Neuronal stem cell (in vitro differentiated cells): ENCODE results near the gene GPR135.

Experiments
- DNase-seq: peaks from one replicate; pipeline ENCODE4 v3.0.0-alpha.2; 2013; ENCODE audit warnings: low spot score
- H2AFZ ChIP-seq: one replicate; pipeline ENCODE4 v1.6.1; 2013; ENCODE audit warnings: mild to moderate bottlenecking, low read length, inconsistent platforms
- H2AK5ac ChIP-seq: 2 replicates; pipeline ENCODE4 v1.6.1; 2013; ENCODE audit warnings: low read depth, mild to moderate bottlenecking, inconsistent platforms, low read length, moderate library complexity, mixed read lengths
- H2BK120ac ChIP-seq: 2 replicates; pipeline ENCODE4 v1.6.1; 2013; ENCODE audit warnings: low read depth, mild to moderate bottlenecking, inconsistent platforms, low read length, moderate library complexity, mixed read lengths
- H2BK12ac ChIP-seq: one replicate; pipeline ENCODE4 v1.6.1; 2013; ENCODE audit warnings: low read length, inconsistent platforms
- H2BK15ac ChIP-seq: 2 replicates; pipeline ENCODE4 v1.6.1; 2013; ENCODE audit warnings: mild to moderate bottlenecking, low read length, inconsistent platforms, mixed read lengths
- H2BK5ac ChIP-seq: one replicate; pipeline ENCODE4 v1.6.1; 2013; ENCODE audit warnings: inconsistent platforms, mild to moderate bottlenecking, low read length, moderate library complexity
- H3K14ac ChIP-seq: one replicate; pipeline ENCODE4 v1.6.1; 2013; ENCODE audit warnings: low read length, inconsistent platforms
- H3K18ac ChIP-seq: 2 replicates; pipeline ENCODE4 v1.6.1; 2013; ENCODE audit warnings: low read length, inconsistent platforms
- H3K23ac ChIP-seq: 2 replicates; pipeline ENCODE4 v1.6.1; 2013; ENCODE audit warnings: low read depth, mild to moderate bottlenecking, mixed read lengths, low read length, inconsistent platforms; ENCODE audit not compliant: poor library complexity
- H3K27ac ChIP-seq: replicated peaks from 3 replicates; pipeline ENCODE4 v1.5.1; 2013; ENCODE audit warnings: low read length, inconsistent platforms
- H3K27me3 ChIP-seq, 3 experiments: 2 replicates each; pipeline ENCODE4 v1.6.1; 2013; ENCODE audit warnings: low read length in 3 of 3, mild to moderate bottlenecking in 2 of 3, inconsistent platforms in 1 of 3, low read depth in 1 of 3, mixed read lengths in 1 of 3, moderate library complexity in 1 of 3; ENCODE audit not compliant: control insufficient read depth in 3 of 3, insufficient read depth in 3 of 3
- H3K36me3 ChIP-seq, 2 donors: replicated peaks in 1 of 2; 2 replicates each; pipeline ENCODE4 v1.6.1; 2013; ENCODE audit warnings: low read length in 2 of 2; ENCODE audit not compliant: control insufficient read depth in 2 of 2, insufficient read depth in 2 of 2
- H3K4ac ChIP-seq: 2 replicates; pipeline ENCODE4 v1.6.1; 2013; ENCODE audit warnings: inconsistent platforms, mild to moderate bottlenecking, low read length, moderate library complexity
- H3K4me1 ChIP-seq, 2 donors: 1 replicate in 1 of 2; 2 replicates in 1 of 2; pipeline ENCODE4 v1.6.1; 2013; ENCODE audit warnings: low read length in 2 of 2, low read depth in 1 of 2; ENCODE audit not compliant: control insufficient read depth in 2 of 2, insufficient read depth in 1 of 2
- H3K4me2 ChIP-seq: one replicate; pipeline ENCODE4 v1.6.1; 2013; ENCODE audit warnings: mild to moderate bottlenecking, low read length, inconsistent platforms; ENCODE audit not compliant: insufficient read depth, poor library complexity, severe bottlenecking
- H3K4me3 ChIP-seq, 2 donors: 2 replicates each; pipeline ENCODE4 v1.5.1; 2013; ENCODE audit warnings: low read length in 2 of 2, mild to moderate bottlenecking in 2 of 2, inconsistent platforms in 1 of 2, moderate library complexity in 1 of 2
- H3K79me1 ChIP-seq: one replicate; pipeline ENCODE4 v1.6.1; 2013; ENCODE audit warnings: low read depth, mild to moderate bottlenecking, inconsistent platforms, low read length, moderate library complexity
- H3K9ac ChIP-seq: one replicate; pipeline ENCODE4 v1.6.1; 2013; ENCODE audit warnings: mild to moderate bottlenecking, low read depth, low read length, inconsistent platforms; ENCODE audit not compliant: poor library complexity
- H3K9me3 ChIP-seq, 2 donors: replicated peaks in 1 of 2; 2 replicates each; pipeline versions ENCODE3 to v1.6.1; 2013; ENCODE audit warnings: low read length in 2 of 2, mild to moderate bottlenecking in 2 of 2, inconsistent platforms in 1 of 2, low read depth in 1 of 2, mixed read lengths in 1 of 2, moderate library complexity in 1 of 2; ENCODE audit not compliant: control insufficient read depth in 2 of 2, insufficient read depth in 1 of 2
- H4K8ac ChIP-seq: one replicate; pipeline ENCODE4 v1.6.1; 2013; ENCODE audit warnings: low read depth, mild to moderate bottlenecking, inconsistent platforms, low read length, moderate library complexity
- H4K91ac ChIP-seq: one replicate; pipeline ENCODE4 v1.6.1; 2013; ENCODE audit warnings: low read length, low read depth, mild to moderate bottlenecking, inconsistent platforms; ENCODE audit not compliant: poor library complexity
- WGBS, 2 donors: extraction: QIAGEN DNeasy Blood & Tissue Kit; methylation state at CpG; one replicate each; pipeline ENCODE4 v1.1.7; 2013; ENCODE audit warnings: missing lambda C conversion rate in 2 of 2, mixed read lengths in 1 of 2; ENCODE audit not compliant: insufficient read length in 2 of 2, insufficient replicate concordance in 1 of 2; ENCODE audit errors: extremely low coverage in 2 of 2; 5-methylcytosine and 5-hydroxymethylcytosine counted together

Gene GPR135

GRCh38 chr14:59425322-59425935 lies 39.8 kb downstream of the GPR135 start:
- H2BK120ac ChIP-seq = no peak overlapping the region
- H3K4ac ChIP-seq = no peak overlapping the region
- no CpG with 5 or more reads among the region's 3 CpGs for WGBS, 2 donors
- peaks cover 0 to 2% of the 10 kb centered on the region in 2 donors for H3K4me1 ChIP-seq
- H2BK5ac ChIP-seq = no peak overlapping the region
- no peaks in the 10 kb centered on the region for H3K27me3 ChIP-seq
- H3K4me2 ChIP-seq = no peak overlapping the region
- no peak overlapping the region for H4K8ac ChIP-seq
- H2AK5ac ChIP-seq = no peak overlapping the region
- H3K18ac ChIP-seq = no peak overlapping the region
- no peaks in the 10 kb centered on the region for H3K36me3 ChIP-seq
- no peak overlapping the region for H2BK15ac ChIP-seq
- H4K91ac ChIP-seq = no peak overlapping the region
- H3K79me1 ChIP-seq = no peaks in the 10 kb centered on the region
- H3K23ac ChIP-seq = no peak overlapping the region
- H2AFZ ChIP-seq = no peak overlapping the region
- no peak for DNase-seq
- no peak overlapping the region for H3K27ac ChIP-seq
- H2BK12ac ChIP-seq = no peak overlapping the region
- H3K9ac ChIP-seq = no peak overlapping the region
- H3K14ac ChIP-seq = no peak overlapping the region
- no peak overlapping the region for H3K4me3 ChIP-seq
- no peaks in the 10 kb centered on the region for H3K9me3 ChIP-seq

GRCh38 chr14:59424341-59425071 lies 40.7 kb downstream of the GPR135 start:
- Histone ChIP-seq H4K8ac (no peak overlapping the region), H3K23ac (no peak overlapping the region), H3K9ac (no peak overlapping the region), H3K27me3 (no peaks in the 10 kb centered on the region), H3K36me3 (no peaks in the 10 kb centered on the region), H3K4me2 (no peak overlapping the region), H3K18ac (no peak overlapping the region), H3K4me3 (no peak overlapping the region), H3K9me3 (no peaks in the 10 kb centered on the region), H3K27ac (no peak overlapping the region), H2BK5ac (no peak overlapping the region), H3K79me1 (no peaks in the 10 kb centered on the region), H4K91ac (no peak overlapping the region), H2BK12ac (no peak overlapping the region), H3K4me1 (peaks cover 0 to 2% of the 10 kb centered on the region in 2 donors), H2BK15ac (no peak overlapping the region), H2AFZ (no peak overlapping the region), H2BK120ac (no peak overlapping the region), H2AK5ac (no peak overlapping the region), H3K4ac (no peak overlapping the region), H3K14ac (no peak overlapping the region)
- DNase-seq = no peak
- no CpG with 5 or more reads among the region's 4 CpGs for WGBS, 2 donors

- H3K23ac ChIP-seq = no peak overlapping the region
- H2BK15ac ChIP-seq = no peak overlapping the region
- no peak overlapping the region for H2BK12ac ChIP-seq
- H3K4ac ChIP-seq = no peak overlapping the region
- H2BK5ac ChIP-seq = no peak overlapping the region
- no peak overlapping the region for H3K27ac ChIP-seq
- no peak overlapping the region for H3K4me2 ChIP-seq
- H3K4me3 ChIP-seq = no peak overlapping the region
- no peaks in the 10 kb centered on the region for H3K79me1 ChIP-seq
- no CpG with 5 or more reads among the region's 7 CpGs for WGBS, 2 donors
- no peak overlapping the region for H3K18ac ChIP-seq
- H2BK120ac ChIP-seq = no peak overlapping the region
- no peak for DNase-seq
- no peak overlapping the region for H2AFZ ChIP-seq
- no peak overlapping the region for H3K14ac ChIP-seq
- H3K9me3 ChIP-seq = no peaks in the 10 kb centered on the region
- H3K9ac ChIP-seq = no peak overlapping the region
- no peak overlapping the region for H4K8ac ChIP-seq
- H4K91ac ChIP-seq = no peak overlapping the region
- H3K27me3 ChIP-seq = no peaks in the 10 kb centered on the region
- H3K4me1 ChIP-seq = peaks cover 0 to 2% of the 10 kb centered on the region in 2 donors
- H3K36me3 ChIP-seq = no peaks in the 10 kb centered on the region
- no peak overlapping the region for H2AK5ac ChIP-seq
Observed at GRCh38 chr14:59422069-59422881, 42.9 kb downstream of the GPR135 start.

- Histone ChIP-seq H4K8ac (no peak overlapping the region), H3K9me3 (no peaks in the 10 kb centered on the region), H3K4me2 (no peak overlapping the region), H3K79me1 (no peaks in the 10 kb centered on the region), H2AK5ac (no peak overlapping the region), H2AFZ (no peak overlapping the region), H2BK12ac (no peak overlapping the region), H3K23ac (no peak overlapping the region), H3K14ac (no peak overlapping the region), H3K4me3 (no peak overlapping the region), H3K18ac (no peak overlapping the region), H2BK120ac (no peak overlapping the region), H3K9ac (no peak overlapping the region), H3K27me3 (no peaks in the 10 kb centered on the region), H3K4me1 (no peaks in the 10 kb centered on the region), H4K91ac (no peak overlapping the region), H3K27ac (no peak overlapping the region), H3K4ac (no peak overlapping the region), H3K36me3 (no peaks in the 10 kb centered on the region), H2BK5ac (no peak overlapping the region), H2BK15ac (no peak overlapping the region)
- no CpG with 5 or more reads among the region's 2 CpGs for WGBS, 2 donors
- no peak for DNase-seq
Observed at GRCh38 chr14:59419303-59419702, 45.9 kb downstream of the GPR135 start.
